ENCODE data around the gene CCDC183.
"Not testable (repeated sequence)": the region's sequence is repeated elsewhere in the genome, so short reads cannot be mapped to it uniquely, and the experiment has no call there.

Gene CCDC183

DNA sequence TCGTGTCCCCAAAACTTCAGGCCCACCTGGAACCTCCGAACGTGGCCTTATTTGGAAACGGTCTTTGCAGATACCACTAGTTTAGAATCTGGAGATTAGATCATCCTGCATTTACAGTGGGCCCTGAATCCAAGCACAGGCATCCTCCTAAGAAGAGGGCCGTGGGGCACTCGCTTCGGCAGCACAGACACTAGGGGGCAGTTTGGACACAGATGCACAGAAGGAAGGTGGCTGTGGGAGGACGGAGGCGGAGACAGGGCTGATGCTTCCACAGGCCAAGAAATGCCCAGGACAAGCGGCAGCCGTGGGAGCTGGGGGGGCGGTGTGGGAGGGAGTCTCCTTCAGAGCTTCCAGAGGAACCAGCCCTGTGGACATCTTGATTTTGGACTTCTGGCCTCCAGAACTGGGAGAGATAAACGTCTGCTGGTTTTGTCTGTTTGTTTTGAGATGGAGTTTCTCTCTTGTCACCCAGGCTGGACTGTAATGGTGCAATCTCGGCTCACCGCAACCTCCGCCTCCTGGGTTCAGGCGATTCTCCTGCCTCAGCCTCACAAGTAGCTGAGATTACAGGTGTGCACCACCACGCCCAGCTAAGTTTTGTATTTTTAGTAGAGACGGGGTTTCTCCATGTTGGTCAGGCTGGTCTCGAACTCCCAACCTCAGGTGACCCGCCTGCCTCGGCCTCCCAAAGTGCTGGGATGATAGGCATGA, 35.1 kb upstream of the CCDC183 start:
- not testable (repeated sequence) for DNase-seq

- DNase-seq = no peak
Observed at GRCh38 chr9:136761545-136761981, 34.6 kb upstream of the CCDC183 start.

- DNase-seq = no peak
Observed at GRCh38 chr9:136762221-136762691, 33.9 kb upstream of the CCDC183 start.

DNA sequence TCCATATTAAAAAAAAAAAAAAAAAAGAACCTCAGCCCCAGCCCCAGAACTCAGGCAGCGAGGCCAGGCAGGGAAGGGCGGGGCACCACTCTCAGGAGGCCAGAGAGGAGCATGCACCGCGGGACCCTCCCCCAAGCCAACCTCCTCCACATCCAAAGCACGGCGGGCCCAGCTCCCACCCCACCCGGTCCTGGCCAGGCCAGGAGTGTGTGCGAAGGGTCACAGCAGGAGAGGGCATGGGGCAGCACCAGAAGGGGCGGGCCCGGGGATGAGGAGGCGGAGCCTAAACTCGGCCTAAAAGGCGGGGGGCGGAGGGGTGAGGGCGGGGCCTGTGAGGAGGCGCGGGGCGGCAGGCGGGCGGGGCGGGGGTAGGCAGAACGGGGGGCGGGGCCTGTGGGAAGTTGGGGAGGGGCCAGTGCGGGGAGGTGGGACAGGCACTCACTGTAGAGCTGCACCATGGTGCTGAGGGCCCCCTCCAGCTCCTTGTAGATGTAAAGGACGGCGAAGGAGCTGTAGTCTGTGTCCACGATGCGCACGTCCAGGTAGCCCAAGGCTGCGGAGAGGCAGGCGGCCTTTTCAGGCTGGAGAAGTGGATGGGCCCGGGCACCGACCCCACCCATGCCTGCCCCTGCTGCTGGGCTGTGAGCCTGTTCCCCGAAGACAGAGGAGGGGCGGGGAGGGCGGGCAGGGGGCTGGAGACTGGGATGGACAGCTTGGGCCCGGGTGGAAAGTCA, 33.1 kb upstream of the CCDC183 start:
- peak; percentile 36 to 48 for DNase-seq

DNA sequence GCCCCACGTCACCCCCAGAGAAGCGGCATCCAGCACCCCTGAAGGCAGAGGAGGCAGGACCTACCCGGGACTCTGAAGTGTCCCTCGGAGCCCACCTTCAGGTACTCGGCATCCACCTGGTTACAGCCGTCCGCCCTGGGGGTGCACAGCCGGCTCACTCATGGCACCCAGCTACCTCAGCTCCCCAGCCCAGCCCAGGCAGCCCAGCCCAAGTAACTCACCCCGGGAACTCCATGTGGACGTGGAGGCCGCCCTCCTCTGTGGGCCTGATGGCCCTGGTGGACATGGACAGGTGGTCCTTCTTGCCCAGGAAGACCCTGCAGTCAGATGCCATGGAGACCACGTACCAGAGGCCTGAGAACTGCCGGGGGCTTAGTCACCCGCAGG, 32.5 kb upstream of the CCDC183 start:
- no peak for DNase-seq

DNA sequence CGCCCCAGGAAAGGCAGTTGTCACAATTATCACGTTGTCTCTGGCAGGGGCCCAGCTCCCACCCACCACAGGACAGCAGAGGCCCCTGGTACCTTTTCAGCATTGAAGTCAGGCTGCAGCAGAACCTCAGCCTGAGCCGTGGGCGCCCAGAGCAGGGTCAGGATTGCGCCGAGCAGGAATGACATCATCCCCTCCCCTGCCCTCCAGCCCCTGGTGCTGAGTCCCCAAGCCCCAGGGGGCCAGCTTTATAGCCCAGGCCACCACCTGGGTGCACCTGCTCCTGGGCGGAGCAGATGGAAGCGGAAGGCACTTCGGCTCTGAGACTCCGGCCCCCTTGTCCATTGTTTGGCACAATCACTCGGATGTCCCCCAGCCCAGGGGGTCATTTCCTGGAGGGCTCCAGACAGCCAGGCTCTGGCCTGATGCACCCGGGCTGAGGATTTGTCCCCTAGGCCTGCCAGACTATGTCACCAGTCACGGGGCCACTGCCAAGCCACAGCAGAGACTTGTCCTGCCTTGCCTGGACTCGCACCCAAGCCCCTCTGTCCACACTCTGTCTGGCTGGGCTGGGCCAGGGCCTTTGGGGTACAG, 31.7 kb upstream of the CCDC183 start, which contains the start of gene LCN15:
Gene LCN15 (minus strand): TSS at position 218 of the 591 bp plus-strand sequence. CDS start 30 bp downstream, at position 188.
- DNase-seq = no peak

DNA sequence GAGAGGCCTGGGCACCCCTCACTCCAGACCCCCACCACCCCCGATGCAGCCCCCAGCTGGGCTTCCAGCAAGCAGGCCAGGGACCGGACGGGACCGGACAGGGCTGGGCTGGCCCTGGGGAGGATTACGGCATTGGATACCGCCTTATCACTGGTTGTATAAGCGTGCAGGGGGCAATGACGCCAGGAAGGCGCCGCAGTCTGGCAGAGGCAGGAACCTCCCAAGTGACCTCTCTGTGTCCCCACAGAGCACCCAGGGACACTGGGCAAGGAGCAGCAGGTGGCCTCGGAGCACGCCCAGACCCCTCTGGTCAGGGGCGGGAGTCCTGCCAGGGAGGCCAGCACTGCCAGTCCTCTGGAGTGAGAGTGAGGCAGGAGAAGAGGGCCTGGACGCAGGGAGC, 31.1 kb upstream of the CCDC183 start:
- no peak for DNase-seq

GRCh38 chr9:136765745-136766409, 30.3 kb upstream of the CCDC183 start:
- not testable (repeated sequence) for DNase-seq

GRCh38 chr9:136766410-136767120, 29.6 kb upstream of the CCDC183 start:
- DNase-seq = peak; percentile 67 to 79

- DNase-seq = peak; percentile 40 to 55
Observed at GRCh38 chr9:136769710-136770191, 26.4 kb upstream of the CCDC183 start.

DNA sequence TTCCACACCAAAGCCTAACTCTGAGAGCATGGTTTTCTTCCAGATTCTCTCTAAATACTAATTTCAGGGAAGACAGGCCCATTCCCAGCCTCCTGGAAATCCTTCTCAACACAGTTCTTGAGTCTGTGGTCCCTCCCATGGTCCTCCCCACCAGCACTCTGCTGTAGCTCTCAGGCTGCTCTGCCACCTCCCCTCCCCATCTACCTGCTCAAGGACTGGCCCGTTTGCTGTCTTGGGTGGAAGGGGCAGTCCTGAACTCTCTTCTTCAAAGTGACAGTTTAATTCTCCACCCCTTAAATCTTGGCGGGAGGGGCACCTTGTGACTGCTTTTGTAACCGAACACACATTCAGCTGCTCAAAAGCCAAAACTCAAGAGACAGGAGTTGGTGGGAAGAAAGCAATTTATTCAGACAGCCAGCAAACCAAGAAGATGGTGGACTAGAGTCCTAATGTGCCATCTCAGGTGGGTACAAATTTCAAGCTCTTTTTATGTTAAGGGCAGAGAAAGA, 24.2 kb upstream of the CCDC183 start:
- DNase-seq = no peak

GRCh38 chr9:136773386-136774044, 22.6 kb upstream of the CCDC183 start:
- DNase-seq = peak in 1 of 2 donors; percentile 62

GRCh38 chr9:136774416-136775045, 21.6 kb upstream of the CCDC183 start:
- DNase-seq = no peak

- DNase-seq = no peak
Observed at GRCh38 chr9:136775191-136775590, 20.9 kb upstream of the CCDC183 start.

DNA sequence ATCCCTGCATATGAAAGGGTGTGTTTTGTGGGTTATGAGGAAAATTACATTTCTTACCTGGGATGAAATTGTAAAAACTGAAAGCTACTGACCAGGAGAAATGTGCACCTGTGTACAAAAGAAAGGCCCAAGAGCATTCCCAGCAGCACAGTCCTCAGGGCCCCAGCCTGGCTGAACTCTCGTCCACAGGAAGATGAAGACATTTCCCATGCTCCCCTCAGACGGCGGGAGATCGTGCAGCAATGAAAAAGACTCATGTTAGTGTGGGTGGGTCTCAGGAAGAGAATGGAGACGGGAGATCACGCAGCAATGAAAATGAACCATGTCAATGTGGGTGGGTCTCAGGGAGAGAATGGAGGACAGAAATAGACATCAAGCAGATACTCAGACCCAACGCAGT, 19.2 kb upstream of the CCDC183 start:
- no peak for DNase-seq

- no peak for DNase-seq
Observed at GRCh38 chr9:136777359-136777758, 18.8 kb upstream of the CCDC183 start.

DNA sequence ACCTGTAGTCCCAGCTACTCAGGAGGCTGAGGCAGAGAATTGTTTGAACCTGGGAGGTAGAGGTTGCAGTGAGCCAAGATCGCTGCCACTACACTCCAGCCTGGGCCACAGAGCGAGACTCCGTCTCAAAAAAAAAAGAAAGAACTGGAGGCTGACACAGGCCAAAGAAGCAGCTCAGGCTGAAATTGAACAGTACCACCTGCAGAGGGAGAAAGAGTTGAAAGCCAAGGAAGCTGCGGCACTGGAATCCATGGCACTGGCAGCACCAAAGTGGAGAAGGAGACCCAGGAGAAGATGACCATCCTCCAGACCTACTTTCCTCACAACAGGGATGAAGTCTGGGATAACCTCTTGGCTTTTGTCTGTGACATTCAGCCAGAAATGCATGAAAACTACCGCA, 16.3 kb upstream of the CCDC183 start:
- DNase-seq = no peak

DNA sequence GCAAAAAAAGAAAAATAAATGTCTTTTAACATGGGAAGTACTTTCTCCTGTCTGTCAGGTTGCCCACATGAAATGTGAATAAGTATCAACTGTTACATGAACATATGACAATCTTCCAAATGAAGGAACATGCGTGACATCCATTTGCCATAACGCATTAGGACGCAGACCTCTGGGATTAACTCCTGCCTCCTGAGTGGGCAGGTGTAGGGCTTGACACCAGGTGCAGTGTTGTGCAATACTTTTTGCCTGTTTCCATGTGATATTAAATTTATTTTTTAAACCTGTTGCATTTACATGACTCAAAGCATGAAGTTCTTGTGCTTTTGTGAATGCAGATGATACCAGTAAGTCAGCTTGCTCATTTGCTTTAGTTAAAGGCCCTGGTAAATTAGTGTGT, 13.7 kb upstream of the CCDC183 start:
- no peak for DNase-seq

- DNase-seq = peak in 1 of 2 donors; percentile 44
Observed at GRCh38 chr9:136784249-136784996, 11.7 kb upstream of the CCDC183 start.

DNA sequence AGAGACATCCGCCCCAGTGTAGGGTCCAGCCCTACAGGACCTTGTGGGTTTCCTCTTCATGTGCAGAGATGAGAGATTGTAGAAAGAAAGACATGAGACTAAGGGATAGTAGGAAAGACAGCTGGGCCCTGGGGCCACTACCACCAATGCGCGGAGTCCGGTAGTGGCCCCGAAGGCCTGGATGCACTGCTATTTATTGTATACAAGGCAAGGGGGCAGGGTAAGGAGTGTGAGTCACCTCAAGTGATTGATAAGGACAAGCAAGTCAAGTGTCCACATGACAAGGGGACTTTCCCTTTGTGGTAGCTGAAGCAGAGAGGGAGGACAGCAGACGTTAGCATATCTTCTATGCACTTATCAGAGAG, 11.2 kb upstream of the CCDC183 start:
- DNase-seq = peak; percentile 16 to 55

Measured in CD4-positive, alpha-beta T cell treated with Interleukin-1 beta for 1 hour (primary cell).